K562 (cell line): Measurements from ENCODE around the gene SLC30A10. TPM values are rescaled to one million over a fixed set of nuclear protein-coding genes. Genes with fewer than 3 reads are reported as not detected.
A peak's percentile ranks its signal among the peaks of the same experiment; 100 is the strongest.

ENCODE experiments used
- ATAC-seq: fragments of 200-7000 bp; cut with Tn5 transposase; 3 replicates; pipeline ENCODE4 v1.9.1; 2020; ENCODE audit warnings: moderate library complexity
- BruUV-seq: library from RNA; stranded (reverse); fragments of 400-500 nt; replicated peaks from 2 replicates; lab custom pipeline; 2021; lab: Mats Ljungman, UMichigan
- CTCF ChIA-PET: fragments of 300-600 bp; formaldehyde crosslinking; extraction: SDS; loops from one replicate; lab custom pipeline; 2021; ENCODE audit warnings: low intra/inter-chr PET ratio; lab: Yijun Ruan, JAX
- POLR2A ChIA-PET: fragments of 300-600, 350-650 bp; sonication (Branson Sonifier 250); formaldehyde crosslinking; extraction: SDS; loops from one replicate; lab custom pipeline; 2021; ENCODE audit warnings: antibody characterized with exemption, inconsistent platforms; lab: Yijun Ruan, JAX
- DNase-seq, 4 experiments: peaks; one replicate each; pipeline versions ENCODE4 v3.0.0 to v3.0.0-alpha.2; 2011 to 2018; ENCODE audit warnings: low spot score in 3 of 4, mixed read lengths in 3 of 4; ENCODE audit errors: extremely low read depth in 1 of 4
- FAIRE-seq: peaks from 2 replicates; lab custom pipeline; 2011; peaks lifted over from hg19 to GRCh38; lab: Jason Lieb, UNC
- H2AFZ ChIP-seq: 2 replicates; pipeline ENCODE4 v1.6.0; 2011; ENCODE audit warnings: low read depth, low read length, control low read depth, inconsistent platforms
- H3K27ac ChIP-seq: fragments of 200-600 bp; 3 replicates; pipeline ENCODE4 v1.8.0; 2011; ENCODE audit warnings: low read depth, mild to moderate bottlenecking, control low read depth, inconsistent platforms, low read length, moderate library complexity, mixed read lengths; ENCODE audit errors: extremely low read depth
- H3K27me3 ChIP-seq, 2 experiments: fragments of 300-600 bp in 1 of 2; 2 replicates in 1 of 2; 3 replicates in 1 of 2; pipeline versions ENCODE4 v1.6.0 to v1.8.0; 2011; ENCODE audit warnings: inconsistent platforms in 2 of 2, low read length in 2 of 2, mild to moderate bottlenecking in 1 of 2, mixed read lengths in 1 of 2, moderate library complexity in 1 of 2; ENCODE audit not compliant: control insufficient read depth in 2 of 2, insufficient read depth in 2 of 2
- H3K36me3 ChIP-seq: fragments of 300-600 bp; 3 replicates; pipeline ENCODE4 v1.8.0; 2011; ENCODE audit warnings: mild to moderate bottlenecking, low read length, inconsistent platforms; ENCODE audit not compliant: control insufficient read depth, insufficient read depth
- H3K4me1 ChIP-seq, 2 experiments: fragments of 200-600 bp in 1 of 2; replicated peaks in 1 of 2; 2 replicates in 1 of 2; 3 replicates in 1 of 2; pipeline versions ENCODE4 v1.5.1 to v1.8.0; 2011; ENCODE audit warnings: inconsistent platforms in 2 of 2, low read length in 2 of 2, mild to moderate bottlenecking in 1 of 2, mixed read lengths in 1 of 2, moderate library complexity in 1 of 2; ENCODE audit not compliant: control insufficient read depth in 2 of 2, insufficient read depth in 2 of 2
- H3K4me2 ChIP-seq: 2 replicates; pipeline ENCODE4 v1.6.1; 2011; ENCODE audit warnings: low read length, control low read depth, inconsistent platforms, mixed read lengths; ENCODE audit not compliant: insufficient read depth
- H3K4me3 ChIP-seq: fragments of 200-600 bp; sonication (generic), shearing (Covaris generic); 2 replicates; pipeline ENCODE4 v1.5.1; 2016; ENCODE audit warnings: control low read depth, inconsistent platforms
- H3K79me2 ChIP-seq: fragments of 200-600 bp; 3 replicates; pipeline ENCODE4 v1.8.0; 2011; ENCODE audit warnings: low read length, inconsistent platforms; ENCODE audit not compliant: control insufficient read depth, insufficient read depth
- H3K9ac ChIP-seq, 2 experiments: 2 replicates each; pipeline versions ENCODE4 v1.6.0 to v1.6.1; 2011; ENCODE audit warnings: low read depth in 2 of 2, low read length in 2 of 2, control low read depth in 1 of 2, inconsistent platforms in 1 of 2, mild to moderate bottlenecking in 1 of 2, mixed read lengths in 1 of 2; ENCODE audit not compliant: insufficient read depth in 1 of 2
- H3K9me1 ChIP-seq: one replicate; pipeline ENCODE4 v1.6.0; 2011; ENCODE audit warnings: inconsistent platforms, mild to moderate bottlenecking, low read length, moderate library complexity; ENCODE audit not compliant: control insufficient read depth, insufficient read depth
- H3K9me3 ChIP-seq: replicated peaks from 2 replicates; pipeline ENCODE4 v1.5.1; 2011; ENCODE audit warnings: low read depth, low read length, inconsistent platforms; ENCODE audit not compliant: control insufficient read depth, insufficient read depth
- H4K20me1 ChIP-seq: replicated peaks from 2 replicates; pipeline ENCODE4 v1.6.1; 2011; ENCODE audit warnings: low read length, inconsistent platforms, mixed read lengths; ENCODE audit not compliant: control insufficient read depth, insufficient read depth
- ATF3 ChIP-seq, 2 experiments: fragments of 450-650 bp in 1 of 2; sonication (generic) in 1 of 2; formaldehyde crosslinking in 1 of 2; IDR thresholded peaks in 1 of 2; conservative IDR thresholded peaks in 1 of 2; 2 replicates each; pipeline versions ENCODE4 v1.6.1 to v1.8.1; 2016 to 2023; ENCODE audit warnings: mild to moderate bottlenecking in 2 of 2, moderate library complexity in 2 of 2, inconsistent platforms in 1 of 2, missing genetic modification reagents in 1 of 2
- CBFA2T3 ChIP-seq: fragments of 450-650 bp; IDR thresholded peaks from 2 replicates; pipeline ENCODE4 v1.6.1; 2017
- DPF2 ChIP-seq: fragments of 450-650 bp; IDR thresholded peaks from 2 replicates; pipeline ENCODE4 v1.6.1; 2016
- ESRRA ChIP-seq: fragments of 450-650 bp; IDR thresholded peaks from 2 replicates; pipeline ENCODE4 v1.6.1; 2014; ENCODE audit warnings: low read depth, mild to moderate bottlenecking, moderate library complexity, borderline replicate concordance
- FOSL1 ChIP-seq: fragments of 200-800 bp; sonication (Bioruptor generic); conservative IDR thresholded peaks from 2 replicates; pipeline ENCODE4 v1.6.1; 2016; ENCODE audit warnings: missing genetic modification characterization, missing compliant biosample characterization
- JUND ChIP-seq, 2 experiments: IDR thresholded peaks; 2 replicates in 1 of 2; 3 replicates in 1 of 2; pipeline ENCODE4 v1.6.1; 2011; ENCODE audit warnings: borderline replicate concordance in 2 of 2, low read depth in 2 of 2, low read length in 2 of 2, improper control_type of control experiment in 1 of 2, missing biosample characterization in 1 of 2, missing genetic modification characterization in 1 of 2, missing genetic modification reagents in 1 of 2
- NFE2L1 ChIP-seq: fragments of 450-650 bp; IDR thresholded peaks from 2 replicates; pipeline ENCODE4 v1.6.1; 2016; ENCODE audit warnings: missing genetic modification characterization, low read depth, mild to moderate bottlenecking, missing compliant biosample characterization, moderate library complexity, borderline replicate concordance
- PBX2 ChIP-seq, 2 experiments: IDR thresholded peaks in 1 of 2; conservative IDR thresholded peaks in 1 of 2; 2 replicates each; pipeline ENCODE4 v1.6.1; 2016; ENCODE audit warnings: low read depth in 2 of 2, mild to moderate bottlenecking in 1 of 2, missing compliant biosample characterization in 1 of 2, missing genetic modification characterization in 1 of 2, moderate library complexity in 1 of 2
- PKNOX1 ChIP-seq: fragments of 450-650 bp; IDR thresholded peaks from 2 replicates; pipeline ENCODE4 v1.6.1; 2016
- TCF3 ChIP-seq: sonication (generic); formaldehyde crosslinking; IDR thresholded peaks from 2 replicates; pipeline ENCODE4 v1.4.0; 2020; ENCODE audit warnings: mild to moderate bottlenecking, missing genetic modification reagents
- TEAD4 ChIP-seq, 2 experiments: sonication (generic) in 1 of 2; formaldehyde crosslinking in 1 of 2; IDR thresholded peaks; 2 replicates each; pipeline versions ENCODE4 v1.6.1 to v1.8.0; 2012 to 2022; ENCODE audit warnings: borderline replicate concordance in 1 of 2, inconsistent platforms in 1 of 2, low read length in 1 of 2, mild to moderate bottlenecking in 1 of 2, missing genetic modification reagents in 1 of 2
- ZNF280A ChIP-seq: fragments of 450-650 bp; IDR thresholded peaks from 2 replicates; pipeline ENCODE4 v1.6.1; 2018; ENCODE audit warnings: mild to moderate bottlenecking, low read depth; ENCODE audit not compliant: partially characterized antibody
- ZNF766 ChIP-seq: fragments of 200-800 bp; sonication (Bioruptor generic); conservative IDR thresholded peaks from 2 replicates; pipeline ENCODE4 v1.6.1; 2016; ENCODE audit warnings: missing genetic modification characterization, missing compliant biosample characterization
- WGBS: fragments of 100-300 bp; shearing (Covaris generic); methylation state at CpG from one replicate; pipeline ENCODE4 v1.1.6; 2016; ENCODE audit warnings: low coverage, mixed read lengths; ENCODE audit not compliant: insufficient coverage; ENCODE audit errors: missing lambda C conversion rate; 5-methylcytosine and 5-hydroxymethylcytosine counted together
- in situ Hi-C: fragments of 300-500 bp; cut with MboI; formaldehyde crosslinking; loops from 4 replicates; pipeline ENCODE4 v1.15.0; 2018; ENCODE audit warnings: inconsistent platforms, mixed read lengths
- intact Hi-C: fragments of 100-400 bp; cut with micrococcal nuclease; formaldehyde crosslinking; loops from 2 replicates; pipeline ENCODE4 v1.14.2; 2022
- polyA plus RNA-seq, 8 experiments: library from polyadenylated mRNA; depleted of rRNA in 4 of 8; stranded (reverse) in 5 of 8; unstranded in 3 of 8; fragments of >200 nt; fragmentation: Nextera tagmentation in 2 of 8; fragmentation: Illumina TruSeq in 1 of 8; extraction: Ambion mirVana in 2 of 8; extraction: Trizol in 1 of 8; gene quantifications; 2 replicates each; pipeline versions ENCODE4 v1.2.1 to v1.2.3, GENCODE V29; 2011 to 2014; ENCODE audit warnings: inconsistent platforms in 1 of 8, missing spikeins in 1 of 8
- total RNA-seq, 7 experiments: library from RNA; depleted of rRNA in 6 of 7; stranded (reverse); fragments of >200 nt in 6 of 7; fragmentation: Illumina TruSeq in 2 of 7; extraction: Trizol in 2 of 7; gene quantifications; 2 replicates each; pipeline versions ENCODE4 v1.2.1 to v1.2.3, GENCODE V29; 2011 to 2021; ENCODE audit warnings: low replicate concordance in 1 of 7

SLC30A10 gene
- total and polyA plus RNA-seq, 9 of the 15 experiments (the other 6 are each of a cell fraction or from before 2014, with no cell fraction given), result 2.6 to 11.3 (median 7.1) TPM

GRCh38 chr1:219938706-219939105, 10.3 kb upstream of the SLC30A10 start:
- CTCF ChIA-PET, result no interaction called here
- H3K36me3 ChIP-seq, result no peaks in the 10 kb centered on the region
- H3K9me1 ChIP-seq, result no peaks in the 10 kb centered on the region
- intact Hi-C loops, result no loop called here
- H3K4me2 ChIP-seq, result peak overlapping the region; percentile 12; the same call in 1 of the 2 replicates
- no peaks in the 10 kb centered on the region for H3K79me2 ChIP-seq
- 0% methylated on average over 2 of the region's 2 CpGs for WGBS
- H3K27ac ChIP-seq, result no peak overlapping the region
- peak overlapping the region; percentile 70 for H2AFZ ChIP-seq
- H3K9ac ChIP-seq, result no peak overlapping the region
- in situ Hi-C loops, result no loop called here
- peak in 2 of 4 experiments; percentile 68 for DNase-seq
- peak; percentile 83 for ATAC-seq
- no peaks in the 10 kb centered on the region for H3K9me3 ChIP-seq
- H3K4me1 ChIP-seq, result peaks cover 16% of the 10 kb centered on the region in 2 experiments; a peak in 4 of 5 replicates
- H3K4me3 ChIP-seq, result no peak overlapping the region
- FAIRE-seq, result peak; percentile 70
- no TSS peak for BruUV-seq
- no peaks in the 10 kb centered on the region for H4K20me1 ChIP-seq
- POLR2A ChIA-PET, result interaction anchor here (0.7 to 3.3 kb wide), 7 partner anchors 8 to 39 kb away, joined by 3 to 11 read pairs (median 5); partner anchors contain the start of gene SLC30A10
- H3K27me3 ChIP-seq, result no peaks in the 10 kb centered on the region
- TF ChIP-seq ESRRA (no peak), NFE2L1 (tag) (no peak), ATF3 (IDR thresholded peaks at IDR 0.05) (0 out of 2 replicates have a peak, but pooled peaks have one; percentile 25), ATF3 (CRISPR knock-in tag; conservative IDR thresholded peaks at IDR 0.05) (no peak), JUND (IDR thresholded peaks at IDR 0.05; ENCODE audit: borderline replicate concordance, low read depth, low read length) (peak; percentile 73), JUND (tag; IDR thresholded peaks at IDR 0.05; ENCODE audit: borderline replicate concordance, low read depth, low read length) (no peak; the same call in 2 of the 3 replicates), FOSL1 (tag) (peak; percentile 70), TEAD4 (IDR thresholded peaks at IDR 0.05; ENCODE audit: low read length) (0 out of 2 replicates have a peak, but pooled peaks have one; percentile 18), TEAD4 (CRISPR knock-in tag; IDR thresholded peaks at IDR 0.05; ENCODE audit: borderline replicate concordance) (no peak), TCF3 (CRISPR knock-in tag) (0 out of 2 replicates have a peak, but pooled peaks have one; percentile 12), PKNOX1 (peak; percentile 74; the same call in 1 of the 2 replicates), ZNF766 (CRISPR knock-in tag) (peak; percentile 17; the same call in 1 of the 2 replicates), CBFA2T3 (peak; percentile 11; the same call in 1 of the 2 replicates), ZNF280A (no peak), PBX2 (CRISPR knock-in tag; IDR thresholded peaks at IDR 0.05; ENCODE audit: low read depth) (no peak), PBX2 (tag; conservative IDR thresholded peaks at IDR 0.05; ENCODE audit: low read depth) (peak; percentile 93), DPF2 (peak; percentile 66)
